Endothelial cell (in vitro differentiated cells): ENCODE data around the gene NADSYN1. TPM values are rescaled to one million over a fixed set of nuclear protein-coding genes. Genes with fewer than 3 reads are reported as not detected.

ENCODE experiments used
- DNase-seq: peaks from one replicate; pipeline ENCODE4 v3.0.0; 2021; ENCODE audit warnings: low spot score
- H3K27ac Mint-ChIP-seq: one replicate; pipeline ENCODE4 v1.8.0; 2021; ENCODE audit warnings: mixed read lengths, inconsistent platforms; ENCODE audit not compliant: unreplicated experiment
- H3K27me3 Mint-ChIP-seq: one replicate; pipeline ENCODE4 v1.8.0; 2021; ENCODE audit warnings: mild to moderate bottlenecking, moderate library complexity, mixed read lengths, inconsistent platforms; ENCODE audit not compliant: unreplicated experiment
- H3K36me3 Mint-ChIP-seq: one replicate; pipeline ENCODE4 v1.8.0; 2021; ENCODE audit warnings: mild to moderate bottlenecking, low read depth, mixed read lengths, inconsistent platforms; ENCODE audit not compliant: unreplicated experiment
- H3K4me1 Mint-ChIP-seq: one replicate; pipeline ENCODE4 v1.8.0; 2021; ENCODE audit warnings: mild to moderate bottlenecking, mixed read lengths, inconsistent platforms; ENCODE audit not compliant: unreplicated experiment
- H3K4me3 Mint-ChIP-seq: one replicate; pipeline ENCODE4 v1.8.0; 2021; ENCODE audit warnings: mild to moderate bottlenecking, mixed read lengths, inconsistent platforms; ENCODE audit not compliant: unreplicated experiment
- H3K9me3 Mint-ChIP-seq: one replicate; pipeline ENCODE4 v1.8.0; 2021; ENCODE audit warnings: mixed read lengths, inconsistent platforms; ENCODE audit not compliant: unreplicated experiment
- CTCF ChIP-seq: fragments of 200-600 bp; sonication (generic); IDR thresholded peaks from one replicate; pipeline ENCODE4 v1.5.0; 2021; ENCODE audit warnings: antibody characterized with exemption; ENCODE audit not compliant: unreplicated experiment
- total RNA-seq: library from RNA; stranded (reverse); fragmentation: NEBNext Ultra II Directional; extraction: Animal tissue kit (Norgen Biotek cat#: 25700); gene quantifications from one replicate; pipeline ENCODE4 v1.2.1, GENCODE V29; 2021; ENCODE audit not compliant: unreplicated experiment

Gene NADSYN1
- total RNA-seq, 1 donor from 2014 or later = 69.0 TPM

- H3K27ac Mint-ChIP-seq = no peak overlapping the region
- no peak overlapping the region for H3K4me3 Mint-ChIP-seq
- no peak for DNase-seq
- no peaks in the 10 kb centered on the region for H3K9me3 Mint-ChIP-seq
- peaks cover 1% of the 10 kb centered on the region for H3K27me3 Mint-ChIP-seq
- H3K4me1 Mint-ChIP-seq = peaks cover 2% of the 10 kb centered on the region
- no peaks in the 10 kb centered on the region for H3K36me3 Mint-ChIP-seq
- TF ChIP-seq CTCF = no peak
These were observed 29.7 kb upstream of the NADSYN1 start for GRCh38 chr11:71423181-71423790.

- TF ChIP-seq CTCF = peak; percentile 24
- DNase-seq = no peak
- H3K9me3 Mint-ChIP-seq = no peaks in the 10 kb centered on the region
- H3K4me3 Mint-ChIP-seq = no peak overlapping the region
- no peak overlapping the region for H3K27ac Mint-ChIP-seq
- H3K27me3 Mint-ChIP-seq = peaks cover 3% of the 10 kb centered on the region
- peaks cover 2% of the 10 kb centered on the region for H3K4me1 Mint-ChIP-seq
- peaks cover 4% of the 10 kb centered on the region for H3K36me3 Mint-ChIP-seq
These were observed 27.6 kb upstream of the NADSYN1 start for GRCh38 chr11:71425409-71425808.

GRCh38 chr11:71425860-71426259, 27.1 kb upstream of the NADSYN1 start:
- TF ChIP-seq CTCF = no peak
- Mint-ChIP-seq H3K4me3 (no peak overlapping the region), H3K27ac (no peak overlapping the region), H3K9me3 (no peaks in the 10 kb centered on the region), H3K36me3 (peaks cover 4% of the 10 kb centered on the region), H3K4me1 (peaks cover 2% of the 10 kb centered on the region), H3K27me3 (peaks cover 3% of the 10 kb centered on the region)
- DNase-seq = no peak

GRCh38 chr11:71426413-71426812, 26.6 kb upstream of the NADSYN1 start:
- H3K27ac Mint-ChIP-seq = no peak overlapping the region
- H3K27me3 Mint-ChIP-seq = peaks cover 2% of the 10 kb centered on the region
- peaks cover 2% of the 10 kb centered on the region for H3K4me1 Mint-ChIP-seq
- TF ChIP-seq CTCF = peak; percentile 15
- H3K36me3 Mint-ChIP-seq = peaks cover 4% of the 10 kb centered on the region
- H3K4me3 Mint-ChIP-seq = no peak overlapping the region
- no peaks in the 10 kb centered on the region for H3K9me3 Mint-ChIP-seq
- DNase-seq = no peak

- Mint-ChIP-seq H3K36me3 (peaks cover 8% of the 10 kb centered on the region), H3K27ac (no peak overlapping the region), H3K4me3 (no peak overlapping the region), H3K4me1 (no peaks in the 10 kb centered on the region), H3K9me3 (no peaks in the 10 kb centered on the region), H3K27me3 (peaks cover 2% of the 10 kb centered on the region)
- TF ChIP-seq CTCF = no peak
- DNase-seq = no peak
These were observed 24.1 kb upstream of the NADSYN1 start for GRCh38 chr11:71428861-71429435.
